HEK293T (cell line): ENCODE results near the gene PPM1L.

ENCODE experiments used
- BHLHE40 ChIP-seq: fragments of 450-650 bp; IDR thresholded peaks from 2 replicates; pipeline ENCODE4 v1.6.1; 2016; ENCODE audit warnings: mild to moderate bottlenecking, moderate library complexity, borderline replicate concordance
- FOXK2 ChIP-seq: fragments of 450-650 bp; IDR thresholded peaks from 2 replicates; pipeline ENCODE4 v1.6.1; 2016; ENCODE audit warnings: mild to moderate bottlenecking
- L3MBTL2 ChIP-seq: fragments of 450-650 bp; conservative IDR thresholded peaks from 2 replicates; pipeline ENCODE4 v1.6.1; 2016; ENCODE audit warnings: mild to moderate bottlenecking
- SP1 ChIP-seq: fragments of 450-650 bp; IDR thresholded peaks from 2 replicates; pipeline ENCODE4 v1.6.1; 2017
- SUZ12 ChIP-seq: fragments of 450-650 bp; IDR thresholded peaks from 2 replicates; pipeline ENCODE4 v1.6.1; 2016; ENCODE audit warnings: mild to moderate bottlenecking
- ZNF384 ChIP-seq: fragments of 450-650 bp; IDR thresholded peaks from 2 replicates; pipeline ENCODE4 v1.6.1; 2016

GRCh38 chr3:160746976-160747375 is 9.1 kb upstream of the PPM1L start:
- TF ChIP-seq L3MBTL2 (no peak), ZNF384 (no peak), SUZ12 (no peak), BHLHE40 (no peak), FOXK2 (no peak), SP1 (no peak)
